B cell (primary cell): ENCODE results near the gene TXNDC2. TPM values are rescaled to one million over a fixed set of nuclear protein-coding genes. Genes with fewer than 3 reads are reported as not detected.

Source experiments
- ATAC-seq: fragments of 200-7000 bp; cut with Tn5 transposase; one replicate; pipeline ENCODE4 v1.10.0; 2021; ENCODE audit warnings: low read depth, mild to moderate bottlenecking, moderate number of reproducible peaks, moderate library complexity
- CTCF ChIA-PET: fragments of 350-600 bp; sonication (Branson Sonifier 250); formaldehyde crosslinking; loops from one replicate; lab custom pipeline; 2021; ENCODE audit warnings: antibody characterized with exemption, inconsistent platforms; lab: Charles Lee
- POLR2A ChIA-PET: fragments of 350-600 bp; sonication (Branson Sonifier 250); formaldehyde crosslinking; loops from one replicate; lab custom pipeline; 2021; ENCODE audit warnings: antibody characterized with exemption; lab: Charles Lee
- DNase-seq: peaks from one replicate; pipeline ENCODE4 v3.0.0; 2013
- H2AFZ ChIP-seq: 2 replicates; pipeline ENCODE4 v1.6.1; 2012; ENCODE audit warnings: mild to moderate bottlenecking, low read depth, low read length; ENCODE audit not compliant: insufficient read depth, poor library complexity, severe bottlenecking
- H3K27ac ChIP-seq, 2 donors: 1 replicate in 1 of 2; 2 replicates in 1 of 2; pipeline ENCODE4 v1.5.1; 2012 to 2013; ENCODE audit warnings: low read length in 2 of 2, mild to moderate bottlenecking in 2 of 2, moderate library complexity in 1 of 2
- H3K27me3 ChIP-seq, 4 experiments: fragments of 200-600 bp in 1 of 4; sonication (generic) in 1 of 4; replicated peaks in 1 of 4; 1 replicate in 2 of 4; 2 replicates in 2 of 4; pipeline versions ENCODE4 v1.6.1 to v1.7.0; 2013 to 2016; ENCODE audit warnings: low read length in 3 of 4, mild to moderate bottlenecking in 2 of 4, mixed read lengths in 1 of 4, moderate library complexity in 1 of 4; ENCODE audit not compliant: insufficient read depth in 4 of 4, control insufficient read depth in 3 of 4; ENCODE audit errors: control extremely low read depth in 1 of 4
- H3K36me3 ChIP-seq, 2 experiments: replicated peaks in 1 of 2; 1 replicate in 1 of 2; 2 replicates in 1 of 2; pipeline versions ENCODE4 v1.6.1 to v1.7.1; 2013; ENCODE audit warnings: low read length in 1 of 2; ENCODE audit not compliant: insufficient read depth in 2 of 2, control insufficient read depth in 1 of 2; ENCODE audit errors: control extremely low read depth in 1 of 2, extremely low read depth in 1 of 2
- H3K4me1 ChIP-seq, 2 donors: fragments of 200-600 bp in 1 of 2; sonication (generic) in 1 of 2; 1 replicate in 1 of 2; 2 replicates in 1 of 2; pipeline versions ENCODE4 v1.5.1 to v1.6.1; 2013 to 2017; ENCODE audit warnings: low read length in 2 of 2; ENCODE audit not compliant: control insufficient read depth in 2 of 2, insufficient read depth in 2 of 2
- H3K4me2 ChIP-seq: replicated peaks from 2 replicates; pipeline ENCODE3; 2012; ENCODE audit warnings: mild to moderate bottlenecking, low read depth, low read length; ENCODE audit not compliant: poor library complexity, severe bottlenecking
- H3K4me3 ChIP-seq, 5 experiments: fragments of 200-600 bp in 1 of 5; sonication (generic) in 1 of 5; 1 replicate in 3 of 5; 2 replicates in 2 of 5; pipeline versions ENCODE4 v1.5.1 to v1.7.0; 2011 to 2016; ENCODE audit warnings: low read length in 4 of 5, mild to moderate bottlenecking in 4 of 5, low read depth in 2 of 5, control low read depth in 1 of 5, moderate library complexity in 1 of 5; ENCODE audit not compliant: insufficient read depth in 1 of 5; ENCODE audit errors: control extremely low read depth in 1 of 5, extremely low read depth in 1 of 5
- H3K79me2 ChIP-seq: fragments of 200-600 bp; sonication (generic); one replicate; pipeline ENCODE4 v1.6.0; 2016; ENCODE audit warnings: low read length; ENCODE audit not compliant: control insufficient read depth, insufficient read depth
- H3K9ac ChIP-seq: fragments of 200-600 bp; sonication (generic); 2 replicates; pipeline ENCODE4 v1.6.1; 2017; ENCODE audit warnings: mild to moderate bottlenecking, low read length, moderate library complexity
- H3K9me3 ChIP-seq, 3 donors: one replicate each; pipeline versions ENCODE4 v1.6.1 to v1.7.1; 2013; ENCODE audit warnings: low read length in 2 of 3; ENCODE audit not compliant: control insufficient read depth in 2 of 3, insufficient read depth in 1 of 3; ENCODE audit errors: control extremely low read depth in 1 of 3
- H4K20me1 ChIP-seq: 2 replicates; pipeline ENCODE4 v1.6.0; 2012; ENCODE audit warnings: mild to moderate bottlenecking, low read length; ENCODE audit not compliant: insufficient read depth, control insufficient read depth, poor library complexity, severe bottlenecking
- H3K27ac Mint-ChIP-seq: one replicate; pipeline ENCODE4 v1.8.0; 2021; ENCODE audit warnings: mixed read lengths
- H3K27me3 Mint-ChIP-seq: one replicate; pipeline ENCODE4 v1.8.0; 2021; ENCODE audit warnings: mixed read lengths
- H3K4me1 Mint-ChIP-seq: one replicate; pipeline ENCODE4 v1.8.0; 2021; ENCODE audit warnings: mixed read lengths
- H3K4me3 Mint-ChIP-seq: one replicate; pipeline ENCODE4 v1.8.0; 2021; ENCODE audit warnings: mixed read lengths
- H3K9me3 Mint-ChIP-seq: one replicate; pipeline ENCODE4 v1.8.0; 2022; ENCODE audit warnings: mixed read lengths; ENCODE audit not compliant: insufficient read depth
- EZH2 ChIP-seq: IDR thresholded peaks from 2 replicates; pipeline ENCODE4 v1.6.1; 2012; ENCODE audit warnings: borderline replicate concordance, low read depth, mild to moderate bottlenecking, moderate library complexity, low read length; ENCODE audit not compliant: insufficient read depth, poor library complexity, severe bottlenecking
- WGBS: methylation state at CpG from one replicate; pipeline ENCODE4 v1.1.5; 2013; ENCODE audit warnings: missing lambda C conversion rate; ENCODE audit not compliant: insufficient coverage; 5-methylcytosine and 5-hydroxymethylcytosine counted together
- intact Hi-C: fragments of 100-400 bp; cut with micrococcal nuclease; formaldehyde crosslinking; loops from one replicate; pipeline ENCODE4 v1.10.0; 2022
- polyA plus RNA-seq: library from polyadenylated mRNA; depleted of rRNA; stranded (reverse); fragments of >200 nt; gene quantifications from 2 replicates; pipeline ENCODE4 v1.2.3, GENCODE V29; 2012
- total RNA-seq, 2 donors: library from RNA; stranded (reverse); fragments of 120-200 nt in 1 of 2; gene quantifications; 1 replicate in 1 of 2; 2 replicates in 1 of 2; pipeline versions ENCODE4 v1.2.3 to v1.2.4, GENCODE V29; 2013 to 2022
- TF ChIP-seq, protein P1 (sequence below): fragments of 200-600 bp; IDR thresholded peaks from one replicate; pipeline ENCODE4 v1.8.0; 2022; ENCODE audit warnings: antibody characterized with exemption, mild to moderate bottlenecking

TXNDC2 gene
- total and polyA plus RNA-seq, 2 donors (not counting 1 experiment from before 2014, with no cell fraction given), result 0.07 to 0.22 TPM

DNA sequence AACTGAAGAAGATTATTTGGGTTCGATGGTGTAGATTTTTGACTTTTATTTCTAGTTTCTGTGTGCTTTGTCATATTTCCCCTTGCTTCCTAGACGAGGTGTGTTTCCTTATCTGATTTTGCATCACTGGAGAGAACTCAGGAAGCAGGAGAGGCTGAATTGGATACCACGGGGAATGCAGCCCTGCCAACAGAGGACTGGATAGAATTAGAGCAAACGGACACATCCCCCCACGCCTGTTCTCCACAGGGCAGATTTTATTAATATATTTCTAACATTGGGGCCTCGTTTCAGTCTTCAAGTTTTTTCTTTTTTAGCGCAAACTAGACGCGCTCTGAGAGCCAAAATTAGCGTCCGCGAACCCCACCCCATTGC is 27.4 kb downstream of the TXNDC2 start:
- peak overlapping the region; percentile 96 for H3K27ac Mint-ChIP-seq
- H3K79me2 ChIP-seq, result peaks cover 36% of the 10 kb centered on the region
- no peaks in the 10 kb centered on the region for H3K36me3 ChIP-seq
- peaks cover 0 to 6% (median 1%) of the 10 kb centered on the region in 3 donors for H3K9me3 ChIP-seq
- ChIA-PET POLR2A (interaction anchor here (1.0 to 1.8 kb wide), 6 partner anchors 13 to 612 kb away, joined by 3 to 6 read pairs (median 4); partner anchors contain the start of gene NAPG), CTCF (interaction anchor here (0.6 to 3.3 kb wide), 7 partner anchors 37 to 1281 kb away, joined by 3 to 9 read pairs (median 4); no protein-coding TSS in a partner anchor)
- TF ChIP-seq EZH2, result no peak
- TF ChIP-seq, protein P1, sequence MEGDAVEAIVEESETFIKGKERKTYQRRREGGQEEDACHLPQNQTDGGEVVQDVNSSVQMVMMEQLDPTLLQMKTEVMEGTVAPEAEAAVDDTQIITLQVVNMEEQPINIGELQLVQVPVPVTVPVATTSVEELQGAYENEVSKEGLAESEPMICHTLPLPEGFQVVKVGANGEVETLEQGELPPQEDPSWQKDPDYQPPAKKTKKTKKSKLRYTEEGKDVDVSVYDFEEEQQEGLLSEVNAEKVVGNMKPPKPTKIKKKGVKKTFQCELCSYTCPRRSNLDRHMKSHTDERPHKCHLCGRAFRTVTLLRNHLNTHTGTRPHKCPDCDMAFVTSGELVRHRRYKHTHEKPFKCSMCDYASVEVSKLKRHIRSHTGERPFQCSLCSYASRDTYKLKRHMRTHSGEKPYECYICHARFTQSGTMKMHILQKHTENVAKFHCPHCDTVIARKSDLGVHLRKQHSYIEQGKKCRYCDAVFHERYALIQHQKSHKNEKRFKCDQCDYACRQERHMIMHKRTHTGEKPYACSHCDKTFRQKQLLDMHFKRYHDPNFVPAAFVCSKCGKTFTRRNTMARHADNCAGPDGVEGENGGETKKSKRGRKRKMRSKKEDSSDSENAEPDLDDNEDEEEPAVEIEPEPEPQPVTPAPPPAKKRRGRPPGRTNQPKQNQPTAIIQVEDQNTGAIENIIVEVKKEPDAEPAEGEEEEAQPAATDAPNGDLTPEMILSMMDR, result no peak
- DNase-seq (no peak), ATAC-seq (no peak)
- H3K27me3 ChIP-seq, result peaks cover 0 to 5% (median 2%) of the 10 kb centered on the region in 4 experiments
- H4K20me1 ChIP-seq, result peaks cover 30% of the 10 kb centered on the region
- peaks cover 25 to 29% of the 10 kb centered on the region in 2 donors for H3K4me1 ChIP-seq
- peaks cover 9% of the 10 kb centered on the region for H3K27me3 Mint-ChIP-seq
- no peaks in the 10 kb centered on the region for H3K9me3 Mint-ChIP-seq
- H3K4me3 Mint-ChIP-seq, result peak overlapping the region; percentile 94
- peak overlapping the region; percentile 78 to 90 (median 89) for H3K4me3 ChIP-seq
- H3K4me2 ChIP-seq, result peak overlapping the region; percentile 89
- 11% methylated on average over 9 of the region's 12 CpGs for WGBS
- peak overlapping the region; percentile 89 to 95 for H3K27ac ChIP-seq
- intact Hi-C loops, result loop anchor here (1.0 to 5.0 kb wide), 7 partner anchors 205 to 1938 kb away; partner anchors contain the start of genes CHMP1B, MTCL1, NAPG and RAB31
- H3K9ac ChIP-seq, result peak overlapping the region; percentile 88
- peak overlapping the region; percentile 93 for H2AFZ ChIP-seq
- peaks cover 26% of the 10 kb centered on the region for H3K4me1 Mint-ChIP-seq
